NCI-H524 treated with DMSO at 0.1 percent for 48 hours (cell line): ENCODE measurements around the gene CDK14.

Experiments used
- DNase-seq: peaks from one replicate; lab custom pipeline; 2025; lab: John Stamatoyannopoulos, UW

Gene CDK14

GRCh38 chr7:90839727-90840291 is 243.7 kb downstream of the CDK14 start:
- DNase-seq, result no peak

DNA sequence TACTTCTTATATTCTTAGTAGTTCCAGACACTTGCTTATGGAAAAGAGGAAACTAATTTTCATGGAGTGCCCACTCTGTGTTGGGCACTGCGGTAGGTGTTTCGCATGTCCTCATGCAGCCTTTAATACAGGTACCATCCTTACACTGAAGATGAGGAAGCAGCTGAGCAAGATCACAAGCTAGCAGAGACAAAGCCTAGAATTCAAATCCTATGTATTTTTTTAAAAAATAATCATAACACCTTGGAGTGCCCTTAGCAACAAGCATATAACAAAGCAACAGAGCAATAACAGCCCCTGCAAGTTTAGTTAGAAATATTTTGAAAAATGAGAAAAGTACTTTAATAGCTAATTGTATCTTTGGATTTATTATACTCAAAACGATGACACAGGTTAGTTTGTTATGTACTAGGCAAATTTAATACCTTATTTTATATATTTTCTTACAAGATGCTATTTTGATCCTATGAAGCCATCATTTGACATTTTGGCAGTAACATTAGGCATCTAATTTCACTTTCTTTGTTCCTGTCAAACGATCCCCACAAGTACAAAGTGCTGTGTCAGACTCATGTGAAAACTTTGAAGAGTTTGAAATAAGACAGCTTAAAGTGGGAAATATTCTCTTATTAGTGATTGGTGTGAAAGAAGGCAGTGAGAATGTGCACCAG is 245.8 kb downstream of the CDK14 start:
- DNase-seq, result no peak

DNA sequence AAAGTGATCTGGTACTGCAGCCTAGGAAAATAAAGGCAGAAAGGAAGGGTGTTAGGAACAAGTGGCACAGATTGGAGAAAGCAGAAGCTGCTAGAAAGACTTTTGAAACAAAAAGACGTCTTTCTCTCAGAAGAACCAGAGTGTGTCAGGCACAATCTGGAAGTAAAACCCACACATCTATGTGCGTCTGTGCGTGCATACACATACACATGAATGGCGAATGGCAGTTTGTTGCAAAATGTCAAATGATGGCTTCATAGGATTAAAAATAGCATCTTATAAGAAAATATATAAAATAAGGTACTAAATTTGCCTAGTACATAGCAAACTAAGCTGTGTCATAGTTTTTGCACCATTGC is 246.3 kb downstream of the CDK14 start:
- no peak for DNase-seq

GRCh38 chr7:90843472-90843871 is 247.4 kb downstream of the CDK14 start:
- no peak for DNase-seq

GRCh38 chr7:90844421-90844820 is 248.3 kb downstream of the CDK14 start:
- no peak for DNase-seq

DNA sequence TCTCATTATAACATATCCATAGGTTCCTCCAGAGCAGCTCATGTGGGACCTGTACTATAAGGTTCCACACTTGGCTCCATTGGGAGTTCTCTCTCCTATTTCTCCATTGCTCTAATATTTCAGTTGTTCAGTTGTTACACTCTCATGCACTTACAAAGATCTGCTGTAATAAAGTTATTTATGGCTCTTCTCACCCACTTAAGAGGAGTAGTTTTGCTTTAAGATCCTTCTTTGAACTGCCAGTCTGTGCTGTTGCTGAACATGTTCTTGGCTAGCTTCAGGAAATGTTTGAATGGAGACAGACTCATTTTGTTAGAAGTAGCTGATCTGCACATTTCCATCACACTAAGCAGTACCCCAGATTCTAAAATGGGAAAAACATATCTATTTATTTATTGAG is 250.1 kb downstream of the CDK14 start:
- no peak for DNase-seq

- DNase-seq, result peak; percentile 78
Observed at GRCh38 chr7:90850066-90850465, 253.9 kb downstream of the CDK14 start.

DNA sequence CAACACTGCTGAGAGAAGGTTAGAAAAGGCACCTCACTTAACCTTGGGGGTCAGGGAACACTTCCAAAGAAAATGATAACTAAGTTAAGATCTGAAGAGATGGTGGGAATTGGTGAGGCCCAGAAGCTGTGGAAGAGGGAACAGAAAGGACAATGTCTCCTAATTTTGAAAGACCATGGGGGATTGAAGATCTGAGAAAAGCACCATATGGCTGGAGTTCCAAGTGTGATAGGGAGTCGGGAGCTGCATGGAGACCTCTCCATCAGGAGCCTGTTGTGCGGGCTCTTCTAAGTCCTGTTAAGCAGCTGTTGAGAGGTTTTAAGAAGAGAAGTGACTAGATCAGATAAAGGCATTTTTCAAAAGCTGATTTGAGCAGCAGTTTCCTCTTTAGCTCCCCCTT is 254.3 kb downstream of the CDK14 start:
- DNase-seq, result peak; percentile 98

DNA sequence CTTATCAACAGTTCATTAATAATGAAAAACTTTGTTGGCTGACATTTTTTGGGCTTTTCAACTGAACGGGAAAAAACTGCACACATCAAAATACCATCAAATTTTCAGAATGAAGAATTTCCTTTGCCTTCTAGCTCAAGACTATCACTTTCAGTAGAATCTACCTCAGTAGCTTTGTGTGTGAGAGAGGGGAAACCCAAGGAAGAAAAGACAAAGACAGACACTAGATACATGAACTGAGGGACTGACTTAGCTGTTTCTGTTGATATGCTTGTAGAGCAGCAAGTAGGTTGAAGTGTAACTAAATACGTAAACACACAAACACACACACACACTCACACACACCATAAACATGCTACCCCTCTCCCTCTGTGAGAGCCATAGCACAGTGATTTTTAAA is 257.1 kb downstream of the CDK14 start:
- DNase-seq, result no peak

GRCh38 chr7:90856351-90857070 is 260.4 kb downstream of the CDK14 start:
- no peak for DNase-seq

GRCh38 chr7:90857603-90858002 is 261.5 kb downstream of the CDK14 start:
- no peak for DNase-seq

- no peak for DNase-seq
Observed at GRCh38 chr7:90858546-90858945, 262.4 kb downstream of the CDK14 start.

GRCh38 chr7:90859521-90859920 is 263.4 kb downstream of the CDK14 start:
- no peak for DNase-seq

- no peak for DNase-seq
Observed at GRCh38 chr7:90864088-90864487, 268.0 kb downstream of the CDK14 start.

GRCh38 chr7:90869335-90869734 is 273.2 kb downstream of the CDK14 start:
- no peak for DNase-seq

DNA sequence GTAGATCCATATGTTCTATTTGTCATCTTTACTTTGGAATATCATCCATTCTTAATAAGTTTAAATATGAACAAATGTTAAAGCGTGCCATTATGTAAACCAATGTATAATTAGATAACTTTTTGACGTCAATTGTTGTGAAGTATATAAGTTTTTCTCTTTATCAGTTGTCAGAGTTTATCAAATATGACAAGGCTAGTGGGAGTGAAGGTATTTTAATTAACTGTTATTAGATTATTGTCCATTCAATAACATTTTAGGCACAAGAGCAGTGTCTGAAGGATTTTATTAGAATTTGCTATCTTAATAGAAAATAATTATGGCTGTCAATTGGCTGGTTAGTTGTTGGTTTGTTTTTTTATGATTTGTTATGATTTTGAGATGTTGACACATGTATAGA is 280.6 kb downstream of the CDK14 start:
- DNase-seq, result no peak

DNA sequence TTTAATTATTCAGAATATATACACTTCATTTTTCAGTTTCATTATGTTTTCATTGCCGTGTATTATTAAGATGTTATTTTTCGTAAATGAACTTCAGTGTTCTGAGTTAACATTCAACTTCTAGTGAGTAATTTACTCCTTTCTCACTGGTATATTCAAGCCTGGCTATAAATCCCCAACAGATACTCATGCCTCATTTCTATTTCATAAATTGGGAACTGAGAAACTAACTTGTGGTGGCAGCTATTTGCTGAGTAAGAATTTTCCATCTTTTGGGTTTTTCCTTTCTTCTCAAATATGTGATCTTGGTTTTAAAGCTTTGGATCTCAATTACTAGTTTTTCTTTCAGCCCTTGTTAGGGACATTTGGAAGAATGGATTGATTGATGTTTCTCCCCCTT is 281.1 kb downstream of the CDK14 start:
- no peak for DNase-seq

- peak; percentile 4 for DNase-seq
Observed at GRCh38 chr7:90879924-90880323, 283.8 kb downstream of the CDK14 start.

- no peak for DNase-seq
Observed at GRCh38 chr7:90886416-90886815, 290.3 kb downstream of the CDK14 start.

GRCh38 chr7:90889210-90889609 is 293.1 kb downstream of the CDK14 start:
- no peak for DNase-seq

DNA sequence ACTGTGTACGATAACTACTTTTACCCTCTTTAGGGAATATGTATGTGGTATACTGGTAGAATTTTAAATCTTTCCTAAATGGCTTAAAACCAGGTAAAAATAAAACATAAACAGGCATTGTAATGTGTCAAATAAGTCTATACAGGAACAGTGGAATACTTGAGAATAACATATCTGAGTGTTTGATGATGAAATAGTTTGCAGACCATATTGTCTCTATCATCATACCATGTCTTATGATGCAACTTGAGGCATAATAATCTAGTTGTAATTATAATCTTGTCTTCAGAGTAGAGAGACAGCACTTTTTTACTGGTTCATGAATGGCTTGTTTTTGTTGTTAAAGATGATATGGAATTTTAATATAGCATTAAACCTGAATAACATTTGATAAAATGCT is 293.5 kb downstream of the CDK14 start:
- DNase-seq, result no peak

DNA sequence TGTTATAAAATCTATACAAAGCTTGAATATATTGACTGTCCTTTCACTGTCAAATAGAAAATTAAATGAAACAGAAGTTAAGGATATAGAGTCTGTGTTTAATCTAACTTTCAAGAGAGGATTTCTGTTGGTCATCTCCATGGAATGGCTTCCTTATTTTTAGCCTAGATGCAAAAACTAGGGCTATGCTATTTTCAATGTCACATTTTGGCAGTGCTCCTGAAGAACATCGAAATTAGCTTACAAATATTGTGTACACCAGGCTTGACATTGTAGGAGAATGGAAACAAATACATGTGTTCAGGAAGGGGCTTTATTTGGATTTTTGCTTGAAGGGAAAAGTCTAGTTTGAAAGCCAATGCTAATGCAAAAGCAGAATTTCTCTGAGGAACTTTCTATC is 295.4 kb downstream of the CDK14 start:
- no peak for DNase-seq

- no peak for DNase-seq
Observed at GRCh38 chr7:90892213-90892612, 296.1 kb downstream of the CDK14 start.

GRCh38 chr7:90894122-90894521 is 298.0 kb downstream of the CDK14 start:
- no peak for DNase-seq
